ENCODE measurements around the gene PALB2.

- no peak for TF ChIP-seq CTCF (IDR thresholded peaks at IDR 0.05; ENCODE audit: low read depth, low read length)
- TF ChIP-seq EZH2phosphoT487 (IDR thresholded peaks at IDR 0.05; ENCODE audit: low read depth) = no peak
Measured at GRCh38 chr16:23607726-23608125, 33.4 kb downstream of the PALB2 start.

Measured in OCI-LY3 (cell line).